GM19043 (cell line): ENCODE measurements around the gene ZNF800.

Source experiments
- ATAC-seq: cut with Tn5 transposase; IDR thresholded peaks from one replicate; pipeline ENCODE4 v1.9.1; 2021; ENCODE audit warnings: low read depth; ENCODE audit not compliant: unreplicated experiment

ZNF800 gene

DNA sequence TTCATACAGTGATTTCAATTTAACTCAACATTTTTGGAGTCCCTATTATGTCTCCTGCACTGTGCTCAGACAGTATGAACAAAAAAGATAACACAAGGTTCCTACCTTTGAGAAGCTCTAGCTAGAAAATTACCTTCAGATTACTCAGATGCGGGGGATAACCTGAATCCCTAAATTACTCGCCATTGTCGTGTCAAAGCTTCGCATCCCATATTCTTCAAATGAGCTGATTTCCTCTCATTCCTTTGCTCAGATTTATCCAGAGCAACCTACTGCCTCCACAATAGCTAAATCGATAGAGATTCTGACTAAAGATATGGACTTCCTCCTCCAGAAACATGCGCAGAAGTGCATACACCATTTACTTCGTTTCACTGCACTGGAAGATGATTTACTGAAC, 42.6 kb downstream of the ZNF800 start:
- ATAC-seq, result no peak

DNA sequence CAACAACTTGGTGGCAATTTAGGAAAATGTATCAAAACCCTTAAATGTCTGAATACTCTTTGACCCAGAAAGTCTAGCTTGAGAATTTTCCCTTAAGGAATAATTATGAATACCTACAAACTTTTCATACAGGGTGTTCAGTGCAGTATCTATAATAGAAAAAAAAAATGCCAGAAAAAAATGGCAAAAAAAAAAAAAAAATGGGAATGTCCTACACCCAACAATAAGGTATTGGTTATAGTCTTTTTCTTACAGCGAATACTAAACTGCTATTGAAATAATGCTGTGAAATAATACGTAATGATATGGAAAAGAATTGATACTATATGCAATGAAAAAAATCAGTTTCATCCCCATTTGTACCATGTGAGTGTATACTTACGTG, 44.3 kb downstream of the ZNF800 start:
- no peak for ATAC-seq

DNA sequence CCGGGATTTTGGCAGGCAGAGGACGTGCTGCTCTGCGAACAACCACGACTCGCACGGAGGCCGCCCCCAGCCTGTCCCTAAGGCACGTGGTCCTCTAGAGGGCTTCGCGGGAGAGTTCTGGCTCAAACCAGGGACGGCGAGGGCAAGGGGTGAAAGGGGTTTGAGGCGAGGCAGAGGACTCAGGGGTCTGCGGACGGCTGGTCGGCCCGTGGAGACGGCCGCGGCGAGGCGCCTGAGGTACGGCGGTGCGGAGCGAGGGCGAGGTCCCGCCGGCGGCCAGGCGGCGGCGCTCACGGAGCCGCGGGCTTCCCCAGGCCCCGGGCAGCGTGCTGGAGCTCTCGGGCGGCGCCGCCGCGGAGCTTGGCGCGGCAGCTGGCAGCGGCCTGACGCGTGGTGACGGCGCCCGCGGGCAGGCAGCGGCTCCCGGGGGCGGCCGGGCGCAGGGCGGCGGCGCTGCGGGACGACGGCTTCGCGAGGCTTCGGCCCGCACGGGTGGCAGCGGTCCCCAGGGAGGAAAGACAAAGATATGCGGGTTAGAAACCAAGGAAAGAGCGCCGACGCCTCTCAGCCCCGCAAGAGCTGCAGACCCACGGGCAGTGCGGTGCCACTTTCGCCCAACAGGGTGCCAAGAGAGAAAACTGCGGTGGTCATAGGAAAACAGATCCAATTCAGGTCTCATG, 44.8 kb downstream of the ZNF800 start:
- peak; percentile 95 for ATAC-seq

DNA sequence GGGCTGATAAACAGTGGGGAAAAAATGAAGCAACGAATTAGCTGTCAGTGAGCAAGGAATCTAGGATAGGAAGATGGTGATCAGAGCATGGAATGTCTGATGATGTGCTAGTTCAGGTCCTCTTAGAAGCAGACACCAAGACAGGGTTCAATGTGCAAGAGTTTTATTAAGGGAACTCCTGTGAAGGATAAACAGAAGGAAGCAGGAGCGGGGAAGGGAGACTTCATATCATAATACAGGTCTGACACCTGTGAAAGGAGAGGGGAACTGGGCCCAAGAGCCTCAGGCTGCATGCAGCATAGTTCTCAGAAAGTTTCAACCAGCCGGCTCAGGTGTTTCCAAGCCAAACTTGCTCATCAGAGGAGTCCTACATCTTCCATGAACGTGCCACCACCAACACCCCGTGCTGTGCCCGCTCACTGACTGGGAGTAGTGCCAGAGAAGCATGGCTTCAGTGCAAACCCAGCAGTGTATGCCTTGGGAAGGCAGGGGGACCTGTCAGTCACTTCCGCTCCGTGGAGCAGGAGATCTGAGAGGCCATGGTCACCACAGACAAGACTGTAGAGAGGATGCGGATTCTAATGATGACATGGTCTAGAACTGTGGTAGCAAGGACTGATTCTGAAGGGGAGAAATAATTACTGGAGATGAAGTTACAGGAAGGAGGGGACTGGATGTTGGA, 45.8 kb downstream of the ZNF800 start:
- no peak for ATAC-seq

DNA sequence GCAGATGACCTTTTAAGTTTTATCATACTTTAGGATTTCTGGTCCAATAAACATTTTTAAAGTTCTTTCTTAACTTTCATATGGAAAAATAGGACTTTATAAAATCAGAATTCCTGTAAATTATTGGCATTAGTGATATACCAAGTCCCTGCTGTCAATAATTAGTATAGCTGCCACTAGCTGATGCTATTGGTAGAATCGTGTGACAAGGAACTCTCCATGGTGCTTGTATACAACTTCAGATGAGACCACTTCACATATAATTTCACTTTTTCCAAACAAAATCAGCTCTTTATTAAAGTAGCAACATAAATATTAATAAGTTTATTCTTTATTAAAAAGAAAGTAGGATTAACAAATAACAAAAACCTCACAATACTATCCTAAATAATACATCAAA, 49.9 kb downstream of the ZNF800 start:
- no peak for ATAC-seq

DNA sequence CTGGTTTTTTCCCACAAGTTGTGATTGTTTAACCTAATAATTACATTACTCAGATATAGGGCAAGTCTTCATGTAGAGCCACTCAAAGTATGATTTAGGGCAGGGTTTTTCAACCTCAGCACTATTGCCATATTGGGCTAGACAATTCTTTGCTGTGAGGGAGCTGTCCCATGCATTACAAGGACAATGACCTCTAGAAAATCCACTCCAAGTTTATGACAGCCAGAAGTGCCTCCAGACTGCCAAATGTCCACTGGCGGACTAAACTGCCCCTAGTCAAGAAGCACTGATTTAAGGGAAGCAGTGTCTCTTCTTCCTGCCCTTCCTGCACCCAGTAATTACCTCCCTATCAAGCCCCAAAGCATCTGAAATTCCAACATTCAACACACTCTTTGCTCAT, 54.4 kb downstream of the ZNF800 start:
- no peak for ATAC-seq

DNA sequence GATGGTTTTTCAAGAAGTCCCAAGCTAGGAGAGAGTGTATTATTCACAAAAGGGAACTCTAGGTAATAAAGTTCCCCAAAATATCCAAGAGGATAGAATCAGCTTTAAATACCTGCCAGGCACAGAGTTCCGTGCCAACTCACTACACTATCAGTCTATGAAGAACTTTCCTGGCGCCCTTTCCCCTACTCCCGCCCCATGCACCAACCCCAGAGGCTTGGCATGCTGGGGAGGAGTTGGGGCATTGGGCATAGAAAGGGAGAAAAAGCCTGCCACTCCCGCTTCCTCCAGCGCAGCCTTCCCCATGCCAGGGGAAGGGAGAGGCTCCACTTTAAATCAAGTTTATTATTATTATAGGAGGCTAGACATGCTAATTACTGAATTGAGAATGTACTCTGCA, 54.9 kb downstream of the ZNF800 start:
- no peak for ATAC-seq

DNA sequence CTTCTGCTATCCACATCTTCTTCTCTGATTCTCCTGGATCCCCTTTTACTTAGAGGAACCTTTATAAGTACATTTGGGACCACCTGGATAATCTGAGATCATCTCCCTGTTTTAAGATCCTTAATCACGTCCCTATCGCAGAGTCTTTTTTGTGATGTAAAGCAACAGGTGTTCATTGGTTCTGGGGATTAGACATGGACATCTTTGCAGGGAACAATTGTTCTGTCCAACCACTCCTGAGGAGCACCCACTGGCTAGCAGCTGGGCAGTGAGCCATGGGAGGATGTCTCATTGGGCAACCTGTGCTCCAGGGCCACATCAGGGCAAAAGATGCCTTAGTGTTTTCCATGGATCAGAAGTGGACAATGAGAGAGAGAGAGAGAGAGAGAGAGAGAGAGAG, 56.0 kb downstream of the ZNF800 start:
- ATAC-seq, result no peak

DNA sequence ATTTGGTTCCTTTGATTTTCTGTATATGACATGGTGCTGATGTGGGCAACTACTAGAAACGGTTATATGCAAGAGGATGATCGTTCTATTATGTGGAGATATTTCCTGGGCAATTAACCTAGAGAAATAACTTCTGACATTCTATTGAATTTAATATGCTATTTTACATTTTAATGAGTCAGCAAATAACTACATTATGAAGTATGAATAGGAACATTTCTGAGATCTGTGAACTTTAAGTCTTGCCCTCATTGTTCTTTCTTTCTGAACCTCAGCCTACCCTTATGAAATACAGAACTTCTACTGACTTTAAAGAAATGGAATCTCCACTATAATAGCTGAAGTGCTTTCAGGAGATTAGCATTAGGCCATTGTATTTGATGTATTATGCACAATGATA, 59.6 kb downstream of the ZNF800 start:
- no peak for ATAC-seq

DNA sequence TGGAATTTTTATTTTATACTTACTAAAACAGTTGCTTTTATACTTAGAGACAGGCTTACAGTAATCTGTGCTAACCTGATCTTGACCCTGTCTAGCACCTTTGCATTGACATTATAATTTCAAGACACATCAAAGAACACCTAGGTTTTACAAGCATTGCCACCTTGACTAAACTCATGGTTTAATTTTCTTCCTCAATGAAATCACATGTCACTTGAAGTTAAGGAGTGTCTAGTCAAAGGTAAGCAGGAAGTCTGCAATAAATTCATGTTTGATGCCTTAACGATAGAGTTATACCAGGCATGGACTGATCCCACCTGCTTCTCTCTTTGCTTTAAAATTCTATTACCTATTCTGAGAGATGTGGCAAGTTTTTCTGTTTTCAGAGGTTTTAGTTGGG, 62.4 kb downstream of the ZNF800 start:
- ATAC-seq, result no peak

DNA sequence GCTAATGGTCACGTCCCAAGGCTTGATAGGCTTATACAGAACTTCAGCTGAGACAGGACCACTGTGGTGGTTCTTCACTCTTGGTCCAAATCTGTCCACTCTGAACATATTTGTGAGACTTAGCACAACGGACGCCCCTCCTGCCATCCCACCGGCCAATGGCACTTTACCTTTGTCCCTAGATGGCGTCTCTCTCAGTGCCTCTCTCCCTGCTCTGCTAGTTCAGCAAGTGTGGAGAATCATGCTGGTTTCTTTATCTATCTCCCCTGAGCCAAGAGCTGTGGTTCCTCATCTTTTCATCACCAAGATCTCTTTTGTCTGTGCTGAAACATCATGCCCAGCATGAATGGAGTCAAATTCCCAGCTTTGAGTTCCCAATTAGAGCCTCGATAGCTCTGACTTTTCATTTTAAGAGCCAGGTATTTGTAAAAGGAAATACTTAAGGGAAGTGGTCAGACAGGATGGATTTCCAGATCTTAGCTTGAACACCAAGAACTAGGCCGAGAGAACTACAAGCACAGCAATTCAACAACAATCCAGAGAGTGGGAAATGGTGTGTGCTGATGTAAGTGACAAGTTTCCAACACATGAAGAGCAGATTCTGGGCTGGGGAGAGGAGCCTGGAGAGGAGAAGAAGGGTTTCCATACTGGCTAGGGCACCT, 69.5 kb downstream of the ZNF800 start:
- ATAC-seq, result no peak

DNA sequence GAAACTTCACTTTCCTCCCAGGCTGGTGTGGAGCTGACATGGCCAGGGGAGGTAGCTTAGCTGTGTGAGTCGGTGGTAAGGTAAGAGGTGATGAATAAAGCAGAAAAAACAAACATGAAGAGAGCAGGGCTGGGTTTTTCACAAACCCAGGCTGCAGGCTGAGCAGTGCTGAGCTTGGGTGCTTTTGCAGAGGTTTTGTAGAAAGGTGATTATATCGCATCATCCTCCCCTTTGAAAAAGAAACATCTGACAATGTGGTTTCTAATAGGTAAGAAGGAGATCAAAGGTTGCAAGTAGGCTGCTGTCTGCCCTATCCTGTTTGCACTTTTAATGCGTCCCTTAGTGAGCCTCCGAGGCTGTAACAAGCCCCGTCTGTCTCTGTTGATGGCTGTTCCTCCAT, 70.2 kb downstream of the ZNF800 start:
- no peak for ATAC-seq

DNA sequence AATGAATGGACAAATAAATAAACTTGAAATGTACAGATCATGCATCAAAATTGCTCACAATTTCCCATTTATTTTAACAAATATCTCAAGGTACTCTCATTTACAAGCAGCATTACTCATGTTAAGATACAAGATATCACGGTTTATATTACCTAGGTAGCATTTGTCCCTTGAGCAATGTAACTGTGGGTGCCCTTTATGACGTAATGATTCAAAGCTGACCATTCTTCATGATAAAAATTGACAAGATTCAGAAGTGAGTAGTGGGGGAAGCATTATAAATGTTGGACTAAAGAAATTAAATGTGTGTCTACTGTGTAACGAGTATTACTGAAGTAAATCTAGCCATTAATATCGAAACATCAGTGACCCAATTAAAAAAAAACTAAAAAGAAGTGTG, 71.5 kb downstream of the ZNF800 start:
- ATAC-seq, result no peak
